NCI-H82 treated with DMSO at 0.1 percent for 48 hours (cell line): ENCODE measurements around the gene DHDDS.
"Not testable (repeated sequence)": the region's sequence is repeated elsewhere in the genome, so short reads cannot be mapped to it uniquely, and the experiment has no call there.

Source experiments
- DNase-seq: peaks from one replicate; lab custom pipeline; 2025; ENCODE audit not compliant: unreplicated experiment; lab: John Stamatoyannopoulos, UW

Gene DHDDS

GRCh38 chr1:26431979-26432695, at the start of gene DHDDS:
Gene DHDDS, plus strand, starts transcription at chr1:26432321. Its CDS starts 625 bp downstream, at chr1:26432946.
- peak; percentile 96 for DNase-seq

- DNase-seq: no peak
These were observed 48.0 kb upstream of the DHDDS start for GRCh38 chr1:26384076-26384475.

GRCh38 chr1:26385063-26385462, 47.1 kb upstream of the DHDDS start:
- DNase-seq: not testable (repeated sequence)

- DNase-seq: no peak
These were observed 44.7 kb upstream of the DHDDS start for GRCh38 chr1:26387447-26387846.

GRCh38 chr1:26388791-26389445, 43.2 kb upstream of the DHDDS start:
- DNase-seq: no peak

GRCh38 chr1:26389604-26390247, 42.4 kb upstream of the DHDDS start:
- no peak for DNase-seq

GRCh38 chr1:26391450-26391849, 40.7 kb upstream of the DHDDS start:
- DNase-seq: no peak

- DNase-seq: no peak
These were observed 36.4 kb upstream of the DHDDS start for GRCh38 chr1:26395754-26396153.

- DNase-seq: no peak
These were observed 33.1 kb upstream of the DHDDS start for GRCh38 chr1:26399034-26399433.

GRCh38 chr1:26401891-26402290, 30.2 kb upstream of the DHDDS start:
- no peak for DNase-seq

GRCh38 chr1:26403656-26404055, 28.5 kb upstream of the DHDDS start:
- no peak for DNase-seq

- no peak for DNase-seq
These were observed 27.5 kb upstream of the DHDDS start for GRCh38 chr1:26404641-26405040.

GRCh38 chr1:26405281-26405915, 26.7 kb upstream of the DHDDS start:
- DNase-seq: no peak

- no peak for DNase-seq
These were observed 23.5 kb upstream of the DHDDS start for GRCh38 chr1:26408604-26409003.

GRCh38 chr1:26409191-26409807, 22.8 kb upstream of the DHDDS start:
- DNase-seq: no peak

GRCh38 chr1:26410706-26411623, 21.2 kb upstream of the DHDDS start, which contains the start of gene LIN28A:
Gene LIN28A, plus strand, starts transcription at chr1:26410817. Its CDS starts 75 bp downstream, at chr1:26410892.
- no peak for DNase-seq

GRCh38 chr1:26411624-26412074, 20.5 kb upstream of the DHDDS start:
- DNase-seq: no peak

GRCh38 chr1:26412180-26412840, 19.8 kb upstream of the DHDDS start:
- DNase-seq: peak; percentile 94

GRCh38 chr1:26413031-26413430, 19.1 kb upstream of the DHDDS start:
- no peak for DNase-seq
